Heart left ventricle (tissue), 16 donors: ENCODE results near the gene CPLANE2. TPM values are rescaled to one million over a fixed set of nuclear protein-coding genes. Genes with fewer than 3 reads are reported as not detected.
"Not testable (repeated sequence)": the region's sequence is repeated elsewhere in the genome, so short reads cannot be mapped to it uniquely, and the experiment has no call there.

Source experiments
- ATAC-seq, 4 donors: fragments of 200-7000 bp; cut with Tn5 transposase; one replicate each; pipeline ENCODE4 v1.9.1; 2020 to 2022; ENCODE audit warnings: moderate library complexity in 4 of 4, mild to moderate bottlenecking in 3 of 4, moderate number of reproducible peaks in 1 of 4
- DNase-seq, 5 donors: peaks; one replicate each; pipeline ENCODE4 v3.0.0-alpha.2; 2020
- H3K27ac ChIP-seq, 12 donors: fragments of 200-600 bp; sonication (generic) in 4 of 12; one replicate each; pipeline versions ENCODE4 v1.5.0 to v1.8.0; 2016 to 2022; ENCODE audit warnings: mild to moderate bottlenecking in 2 of 12
- H3K27me3 ChIP-seq, 9 donors: fragments of 200-600 bp; sonication (generic) in 2 of 9; one replicate each; pipeline versions ENCODE4 v1.5.1 to v1.8.0; 2016 to 2022; ENCODE audit warnings: mild to moderate bottlenecking in 3 of 9
- H3K36me3 ChIP-seq, 9 donors: fragments of 200-600 bp; sonication (generic) in 2 of 9; one replicate each; pipeline versions ENCODE4 v1.5.0 to v1.8.0; 2018 to 2022; ENCODE audit warnings: mild to moderate bottlenecking in 2 of 9
- H3K4me1 ChIP-seq, 12 donors: fragments of 200-600 bp; sonication (generic) in 4 of 12; one replicate each; pipeline versions ENCODE4 v1.5.0 to v1.8.0; 2016 to 2022; ENCODE audit warnings: mild to moderate bottlenecking in 3 of 12
- H3K4me3 ChIP-seq, 12 donors: fragments of 200-600 bp; sonication (generic) in 4 of 12; one replicate each; pipeline versions ENCODE4 v1.5.0 to v1.8.0; 2017 to 2022; ENCODE audit warnings: mild to moderate bottlenecking in 9 of 12, moderate library complexity in 4 of 12
- H3K9me3 ChIP-seq, 12 donors: fragments of 200-600 bp; sonication (generic) in 4 of 12; one replicate each; pipeline versions ENCODE4 v1.5.0 to v1.8.0; 2016 to 2022; ENCODE audit warnings: mild to moderate bottlenecking in 1 of 12
- POLR2A ChIP-seq, 2 donors: fragments of 450-650 bp; IDR thresholded peaks; one replicate each; pipeline ENCODE4 v1.6.1; 2017; ENCODE audit warnings: antibody characterized with exemption in 2 of 2, mild to moderate bottlenecking in 2 of 2, moderate library complexity in 2 of 2
- WGBS, 4 donors: extraction: QIAGEN DNeasy Blood & Tissue Kit in 2 of 4; methylation state at CpG; one replicate each; pipeline versions ENCODE4 v1.1.5 to v1.1.7; 2013 to 2018; 5-methylcytosine and 5-hydroxymethylcytosine counted together
- intact Hi-C, 10 donors: fragments of 100-400 bp; cut with DNase I; formaldehyde crosslinking; loops; one replicate each; pipeline versions ENCODE4 v1.11.1 to v1.14.2; 2022
- polyA plus RNA-seq, 2 donors: library from polyadenylated mRNA; stranded (reverse); fragments of 200-250 nt; gene quantifications; one replicate each; pipeline ENCODE4 v1.2.3, GENCODE V29; 2013
- total RNA-seq, 9 donors: library from RNA; depleted of rRNA in 2 of 9; stranded (reverse); fragments of >200 nt in 2 of 9; fragmentation: NEBNext Ultra II Directional in 3 of 9; extraction: Animal tissue kit (Norgen Biotek cat#: 25700) in 3 of 9; gene quantifications; one replicate each; pipeline versions ENCODE4 v1.1.0 to v1.2.4, GENCODE V29; 2016 to 2023
- TF ChIP-seq, protein P1 (sequence below), 12 donors: fragments of 200-600 bp; sonication (generic) in 4 of 12; IDR thresholded peaks; one replicate each; pipeline versions ENCODE4 v1.5.0 to v1.8.0; 2018 to 2022; ENCODE audit warnings: antibody characterized with exemption in 12 of 12, mild to moderate bottlenecking in 5 of 12
- donor health status: ischemic (EF 13 %, LVEDD 7.1; RV severe dilation, severe dysfunction).
- donor health status: healthy with polysubstance abuse.
- donor health status: DM: no; HTN: yes; CAD: no.
- donor health status: DM: no; HTN: no; CAD: no.
- donor health status: ischemic (EF 25% LVEDD 6.9; RV normal size, moderate dysfunction).
- donor health status: ischemic (EF 25% LVEDD 5.7; RV mildly dilated, moderate dysfunction).
- donor health status: healthy.
- donor health status: DM: yes; HTN: yes; CAD: no.
- donor health status: ischemic (EF 35%, LVEDD 5.7; RV mildly dilated, moderate dysfunction).
- donor health status: nonischemic (EF 11% LVEDD 7.7; RV severe dilation, severe dysfunction).
- donor health status: DM: yes; HTN: yes; CAD: no.
- donor health status: PGD.
- donor health status: ischemic (EF 29% LVEDD 5.4; RV normal size, mild dysfunction).
- donor health status: nonischemic (EF 23%, LVEDD 6.1; RV moderate dilation, normal function).

Gene CPLANE2
- total and polyA plus RNA-seq, 11 donors: 3.6 to 9.9 (median 5.7) TPM

GRCh38 chr1:16196874-16197273, 40.1 kb downstream of the CPLANE2 start:
- Histone ChIP-seq H3K36me3 (peaks cover 0 to 4% (median 0%) of the 10 kb centered on the region in 9 donors), H3K9me3 (no peaks in the 10 kb centered on the region), H3K27me3 (no peaks in the 10 kb centered on the region), H3K4me3 (no peak overlapping the region), H3K4me1 (peaks cover 0 to 3% (median 0%) of the 10 kb centered on the region in 12 donors), H3K27ac (no peak overlapping the region)
- ATAC-seq (no peak), DNase-seq (no peak)
- WGBS, 4 donors: 61 to 92% (median 77%) methylated on average over 2 to 3 of the region's 3 CpGs
- TF ChIP-seq POLR2A (IDR thresholded peaks at IDR 0.05): no peak
- TF ChIP-seq, protein P1, sequence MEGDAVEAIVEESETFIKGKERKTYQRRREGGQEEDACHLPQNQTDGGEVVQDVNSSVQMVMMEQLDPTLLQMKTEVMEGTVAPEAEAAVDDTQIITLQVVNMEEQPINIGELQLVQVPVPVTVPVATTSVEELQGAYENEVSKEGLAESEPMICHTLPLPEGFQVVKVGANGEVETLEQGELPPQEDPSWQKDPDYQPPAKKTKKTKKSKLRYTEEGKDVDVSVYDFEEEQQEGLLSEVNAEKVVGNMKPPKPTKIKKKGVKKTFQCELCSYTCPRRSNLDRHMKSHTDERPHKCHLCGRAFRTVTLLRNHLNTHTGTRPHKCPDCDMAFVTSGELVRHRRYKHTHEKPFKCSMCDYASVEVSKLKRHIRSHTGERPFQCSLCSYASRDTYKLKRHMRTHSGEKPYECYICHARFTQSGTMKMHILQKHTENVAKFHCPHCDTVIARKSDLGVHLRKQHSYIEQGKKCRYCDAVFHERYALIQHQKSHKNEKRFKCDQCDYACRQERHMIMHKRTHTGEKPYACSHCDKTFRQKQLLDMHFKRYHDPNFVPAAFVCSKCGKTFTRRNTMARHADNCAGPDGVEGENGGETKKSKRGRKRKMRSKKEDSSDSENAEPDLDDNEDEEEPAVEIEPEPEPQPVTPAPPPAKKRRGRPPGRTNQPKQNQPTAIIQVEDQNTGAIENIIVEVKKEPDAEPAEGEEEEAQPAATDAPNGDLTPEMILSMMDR (IDR thresholded peaks at IDR 0.05): no peak
- intact Hi-C loops: no loop called here

GRCh38 chr1:16196139-16196538, 40.8 kb downstream of the CPLANE2 start:
- 95 to 99% (median 97%) methylated on average over 4 of the region's 4 CpGs for WGBS, 4 donors
- intact Hi-C loops, H3K27me3 ChIP-seq, ATAC-seq, H3K4me1 ChIP-seq, H3K9me3 ChIP-seq, H3K4me3 ChIP-seq, H3K36me3 ChIP-seq, DNase-seq, H3K27ac ChIP-seq: not testable (repeated sequence)

- intact Hi-C loops: no loop called here
- Histone ChIP-seq H3K4me1 (peaks cover 0 to 7% (median 0%) of the 10 kb centered on the region in 12 donors), H3K36me3 (peaks cover 0 to 4% (median 0%) of the 10 kb centered on the region in 9 donors), H3K9me3 (no peaks in the 10 kb centered on the region), H3K4me3 (no peak overlapping the region), H3K27ac (no peak overlapping the region), H3K27me3 (no peaks in the 10 kb centered on the region)
- 90 to 94% (median 92%) methylated on average over 7 of the region's 7 CpGs for WGBS, 4 donors
- ATAC-seq (no peak), DNase-seq (no peak)
- no peak for TF ChIP-seq POLR2A (IDR thresholded peaks at IDR 0.05)
- TF ChIP-seq, protein P1 (IDR thresholded peaks at IDR 0.05): no peak
These were observed 41.5 kb downstream of the CPLANE2 start for GRCh38 chr1:16195518-16195905.

GRCh38 chr1:16191916-16192546, 45.0 kb downstream of the CPLANE2 start:
- Histone ChIP-seq H3K4me1 (peaks cover 0 to 19% (median 4%) of the 10 kb centered on the region in 12 donors), H3K9me3 (no peaks in the 10 kb centered on the region), H3K27me3 (no peaks in the 10 kb centered on the region), H3K4me3 (no peak overlapping the region), H3K36me3 (no peaks in the 10 kb centered on the region), H3K27ac (no peak overlapping the region)
- 70 to 85% (median 79%) methylated on average over 5 to 6 of the region's 6 CpGs for WGBS, 4 donors
- no peak for DNase-seq
- peak in 1 of 4 donors; percentile 21 for ATAC-seq
- TF ChIP-seq, protein P1 (IDR thresholded peaks at IDR 0.05): no peak
- no peak for TF ChIP-seq POLR2A (IDR thresholded peaks at IDR 0.05)
- intact Hi-C loops: loop anchor here in 1 of 10 donors (5.0 kb wide), 1 partner anchor 50 kb away; no protein-coding TSS in a partner anchor
